ENCODE results near the gene PPP1R9B.

PPP1R9B gene

GRCh38 chr17:50113624-50114320, 36.7 kb downstream of the PPP1R9B start:
- ChIA-PET POLR2A (no interaction called here), CTCF (interaction anchor here (1.0 to 18.1 kb wide), 18 partner anchors 10 to 233 kb away, joined by 3 to 246 read pairs (median 8); partner anchors contain the start of genes COL1A1 and PDK2)
- no peak for DNase-seq (ENCODE audit: extremely low spot score)
- TF ChIP-seq, protein P1, sequence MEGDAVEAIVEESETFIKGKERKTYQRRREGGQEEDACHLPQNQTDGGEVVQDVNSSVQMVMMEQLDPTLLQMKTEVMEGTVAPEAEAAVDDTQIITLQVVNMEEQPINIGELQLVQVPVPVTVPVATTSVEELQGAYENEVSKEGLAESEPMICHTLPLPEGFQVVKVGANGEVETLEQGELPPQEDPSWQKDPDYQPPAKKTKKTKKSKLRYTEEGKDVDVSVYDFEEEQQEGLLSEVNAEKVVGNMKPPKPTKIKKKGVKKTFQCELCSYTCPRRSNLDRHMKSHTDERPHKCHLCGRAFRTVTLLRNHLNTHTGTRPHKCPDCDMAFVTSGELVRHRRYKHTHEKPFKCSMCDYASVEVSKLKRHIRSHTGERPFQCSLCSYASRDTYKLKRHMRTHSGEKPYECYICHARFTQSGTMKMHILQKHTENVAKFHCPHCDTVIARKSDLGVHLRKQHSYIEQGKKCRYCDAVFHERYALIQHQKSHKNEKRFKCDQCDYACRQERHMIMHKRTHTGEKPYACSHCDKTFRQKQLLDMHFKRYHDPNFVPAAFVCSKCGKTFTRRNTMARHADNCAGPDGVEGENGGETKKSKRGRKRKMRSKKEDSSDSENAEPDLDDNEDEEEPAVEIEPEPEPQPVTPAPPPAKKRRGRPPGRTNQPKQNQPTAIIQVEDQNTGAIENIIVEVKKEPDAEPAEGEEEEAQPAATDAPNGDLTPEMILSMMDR (IDR thresholded peaks at IDR 0.05; ENCODE audit: control extremely low read depth, extremely low read depth, low read depth, missing control alignments): no peak

- POLR2A ChIA-PET: no interaction called here
- CTCF ChIA-PET: interaction anchor here (1.0 to 18.1 kb wide), 12 partner anchors 11 to 160 kb away, joined by 3 to 246 read pairs (median 5); partner anchors contain the start of genes COL1A1 and PDK2
- TF ChIP-seq, protein P1 (IDR thresholded peaks at IDR 0.05; ENCODE audit: control extremely low read depth, extremely low read depth, low read depth, missing control alignments): no peak
- DNase-seq (ENCODE audit: extremely low spot score): no peak
Observed at GRCh38 chr17:50112694-50113093, 37.8 kb downstream of the PPP1R9B start.

- TF ChIP-seq, protein P1 (IDR thresholded peaks at IDR 0.05; ENCODE audit: control extremely low read depth, extremely low read depth, low read depth, missing control alignments): no peak
- no peak for DNase-seq (ENCODE audit: extremely low spot score)
- ChIA-PET CTCF (interaction anchor here (0.7 to 18.1 kb wide), 14 partner anchors 11 to 159 kb away, joined by 3 to 246 read pairs (median 4); partner anchors contain the start of genes COL1A1 and PDK2), POLR2A (no interaction called here)
Observed at GRCh38 chr17:50111673-50112655, 38.5 kb downstream of the PPP1R9B start.

DNA sequence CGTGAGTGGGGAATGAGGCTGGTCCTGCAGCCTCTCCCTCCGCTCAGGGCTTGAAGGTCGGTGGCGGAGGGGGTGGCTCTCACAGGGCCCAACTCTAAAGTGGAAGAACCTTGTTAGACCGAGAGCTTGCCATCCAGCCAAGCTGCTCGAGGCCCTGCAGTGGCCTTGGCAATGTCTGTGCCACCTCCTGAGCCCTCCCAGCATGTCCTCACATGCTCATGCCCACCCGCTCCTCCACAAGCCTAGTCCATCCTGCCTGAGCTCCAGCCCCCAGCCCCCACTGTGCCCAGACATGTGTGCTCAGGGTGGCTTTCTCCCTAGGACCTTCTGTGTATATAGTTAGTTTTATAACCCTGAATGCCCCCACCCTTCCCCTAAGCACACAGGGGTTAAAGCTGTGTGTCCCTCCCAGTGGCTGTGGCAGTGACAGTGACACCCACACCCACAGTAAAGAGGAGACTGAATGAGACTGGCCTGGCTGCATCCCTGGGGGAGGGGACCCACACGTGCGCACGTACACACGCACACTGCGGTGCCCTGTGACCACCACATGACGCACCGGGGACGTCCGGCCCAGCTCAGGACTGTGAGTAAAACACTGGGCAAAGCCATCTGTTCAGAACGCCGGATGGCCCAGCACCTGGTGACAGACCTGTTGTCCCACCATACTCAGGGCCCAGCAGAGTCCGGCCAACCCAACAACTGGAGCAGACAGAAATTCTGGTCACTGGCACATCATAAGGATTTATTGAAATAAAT, 39.7 kb downstream of the PPP1R9B start:
- ChIA-PET CTCF (interaction anchor here (1.4 to 18.1 kb wide), 6 partner anchors 12 to 90 kb away, joined by 3 to 246 read pairs (median 6); partner anchors contain the start of genes COL1A1 and PDK2), POLR2A (no interaction called here)
- TF ChIP-seq, protein P1 (IDR thresholded peaks at IDR 0.05; ENCODE audit: control extremely low read depth, extremely low read depth, low read depth, missing control alignments): no peak
- no peak for DNase-seq (ENCODE audit: extremely low spot score)

DNA sequence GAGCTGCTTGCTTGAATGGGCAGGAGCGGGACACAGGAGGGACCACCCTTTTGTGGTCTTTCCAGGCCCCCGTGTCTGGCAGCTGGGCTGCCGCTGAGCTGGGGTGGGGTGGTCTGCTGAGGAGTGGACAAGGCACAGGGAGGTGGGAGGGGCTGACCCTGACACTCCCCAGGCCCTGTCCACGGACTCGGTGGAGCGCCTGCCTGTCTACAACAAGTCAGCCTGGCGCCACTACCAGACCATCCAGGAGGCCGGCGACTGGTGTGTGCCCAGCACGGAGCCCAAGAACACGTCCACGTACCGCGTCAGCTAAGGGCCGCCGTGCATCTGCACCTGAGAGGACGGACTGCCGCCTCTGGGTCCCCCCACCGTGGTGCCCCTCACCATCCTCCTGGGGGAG, 40.7 kb downstream of the PPP1R9B start:
- POLR2A ChIA-PET: no interaction called here
- TF ChIP-seq, protein P1 (IDR thresholded peaks at IDR 0.05; ENCODE audit: control extremely low read depth, extremely low read depth, low read depth, missing control alignments): no peak
- no peak for DNase-seq (ENCODE audit: extremely low spot score)
- CTCF ChIA-PET: interaction anchor here (1.0 to 18.1 kb wide), 3 partner anchors 10 to 106 kb away, joined by 3 to 246 read pairs (median 3); partner anchors contain the start of gene PDK2

All from GM10248 (cell line).